Spleen (tissue), 7 donors: ENCODE measurements around the gene MAP7D2.

Experiments
- CTCF ChIP-seq, 11 experiments: fragments of 200-600 bp in 7 of 11; fragments of 450-650 bp in 4 of 11; sonication (generic) in 4 of 11; IDR thresholded peaks in 8 of 11; conservative IDR thresholded peaks in 3 of 11; 1 replicate in 7 of 11; 2 replicates in 4 of 11; pipeline versions ENCODE4 v1.4.0 to v1.8.0; 2016 to 2021; ENCODE audit warnings: antibody characterized with exemption in 11 of 11, inconsistent platforms in 4 of 11, mild to moderate bottlenecking in 1 of 11
- POLR2A ChIP-seq, 3 donors: fragments of 450-650 bp; IDR thresholded peaks; one replicate each; pipeline ENCODE4 v1.5.1; 2017; ENCODE audit warnings: antibody characterized with exemption in 3 of 3, mild to moderate bottlenecking in 1 of 3
- donor health status: DM: no; HTN: no; CAD: no; lungs with moderate emphysema.
- donor health status: DM: no; HTN: no; CAD: no.
- donor health status: DM: no; HTN: no; CAD: no.

DNA sequence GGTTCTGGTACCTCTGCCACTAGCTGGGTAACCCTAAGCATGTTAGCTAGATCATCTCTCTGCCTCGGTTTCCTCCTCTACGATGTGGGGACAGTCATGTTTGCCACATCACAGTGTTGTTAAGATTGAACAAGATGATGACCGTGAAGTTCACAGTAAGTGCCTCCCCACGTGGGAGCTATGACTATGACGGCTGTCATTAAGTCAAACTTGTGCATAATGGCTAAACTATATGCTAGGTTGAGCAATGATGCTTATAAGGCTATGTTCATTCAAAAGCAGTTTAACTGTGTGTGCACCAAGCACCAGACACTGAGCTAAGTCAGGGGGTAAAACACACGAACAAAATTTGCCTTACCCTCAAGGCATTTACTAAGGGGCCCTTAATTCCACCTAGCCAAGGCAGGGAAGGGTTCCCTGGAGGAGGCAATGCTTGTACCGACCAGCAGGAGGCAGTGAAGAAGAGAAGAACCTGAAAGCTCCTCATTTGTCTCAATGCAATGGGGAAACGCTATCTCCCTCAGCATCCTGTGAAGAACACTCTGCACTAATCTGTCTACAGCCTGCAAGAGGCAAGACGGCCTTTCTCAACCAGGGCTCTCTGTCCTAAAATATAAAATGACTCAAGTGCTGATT lies 52.9 kb downstream of the MAP7D2 start:
- TF ChIP-seq CTCF (IDR thresholded peaks at IDR 0.05 in 8 of 11, conservative IDR thresholded peaks at IDR 0.05 in 3 of 11) (no peak), POLR2A (IDR thresholded peaks at IDR 0.05) (no peak)
